GM23338 (cell line): ENCODE data around the gene PRKACA. TPM values are rescaled to one million over a fixed set of nuclear protein-coding genes. Genes with fewer than 3 reads are reported as not detected.

Experiments used
- ATAC-seq: fragments of 200-7000 bp; cut with Tn5 transposase; 3 replicates; pipeline ENCODE4 v1.9.1; 2020
- DNase-seq: peaks from one replicate; pipeline ENCODE4 v3.0.0-alpha.2; 2015; ENCODE audit warnings: low spot score
- H2AFZ ChIP-seq: fragments of 200-600 bp; sonication (generic); 2 replicates; pipeline ENCODE4 v1.8.0; 2016; ENCODE audit warnings: antibody characterized with exemption, mild to moderate bottlenecking, moderate library complexity
- H3F3A ChIP-seq: fragments of 200-600 bp; sonication (generic); replicated peaks from 2 replicates; pipeline ENCODE4 v1.8.0; 2017; ENCODE audit warnings: antibody characterized with exemption, mixed run types, low read depth
- H3K27ac ChIP-seq: fragments of 200-600 bp; sonication (generic); 2 replicates; pipeline ENCODE4 v1.6.1; 2016; ENCODE audit warnings: low read depth
- H3K27me3 ChIP-seq: fragments of 200-600 bp; sonication (generic); 2 replicates; pipeline ENCODE4 v1.8.0; 2016; ENCODE audit warnings: mild to moderate bottlenecking, mixed run types, moderate library complexity; ENCODE audit not compliant: insufficient read depth
- H3K36me3 ChIP-seq: fragments of 200-600 bp; sonication (generic); 2 replicates; pipeline ENCODE4 v1.8.0; 2016; ENCODE audit warnings: mild to moderate bottlenecking; ENCODE audit not compliant: insufficient read depth
- H3K4me1 ChIP-seq: fragments of 200-600 bp; sonication (generic); 2 replicates; pipeline ENCODE4 v1.8.0; 2016; ENCODE audit warnings: mild to moderate bottlenecking, moderate library complexity; ENCODE audit not compliant: insufficient read depth
- H3K4me2 ChIP-seq: fragments of 200-600 bp; sonication (generic); 2 replicates; pipeline ENCODE4 v1.7.1; 2017; ENCODE audit warnings: mixed run types
- H3K4me3 ChIP-seq: fragments of 200-600 bp; sonication (generic); 2 replicates; pipeline ENCODE4 v1.6.1; 2016; ENCODE audit warnings: mixed run types
- H3K79me2 ChIP-seq: fragments of 200-600 bp; sonication (generic); replicated peaks from 2 replicates; pipeline ENCODE4 v1.8.0; 2017; ENCODE audit warnings: mild to moderate bottlenecking; ENCODE audit not compliant: insufficient read depth
- H3K9me2 ChIP-seq: fragments of 200-600 bp; sonication (generic); 2 replicates; pipeline ENCODE4 v1.8.0; 2017; ENCODE audit not compliant: insufficient read depth
- H4K20me1 ChIP-seq: fragments of 200-600 bp; sonication (generic); replicated peaks from 2 replicates; pipeline ENCODE4 v1.8.0; 2017; ENCODE audit warnings: mild to moderate bottlenecking; ENCODE audit not compliant: insufficient read depth
- H3K27ac Mint-ChIP-seq: 2 replicates; pipeline ENCODE4 v1.8.0; 2020; ENCODE audit warnings: inconsistent platforms, mild to moderate bottlenecking, moderate library complexity, mixed read lengths
- H3K27me3 Mint-ChIP-seq: 3 replicates; pipeline ENCODE4 v1.8.0; 2022; ENCODE audit warnings: low read depth, mild to moderate bottlenecking, moderate library complexity, mixed read lengths, inconsistent platforms; ENCODE audit not compliant: insufficient read depth, poor library complexity
- H3K36me3 Mint-ChIP-seq: 3 replicates; pipeline ENCODE4 v1.8.0; 2021; ENCODE audit warnings: low read depth, mild to moderate bottlenecking, inconsistent platforms, moderate library complexity, mixed read lengths
- H3K4me1 Mint-ChIP-seq: 3 replicates; pipeline ENCODE4 v1.8.0; 2020; ENCODE audit warnings: mild to moderate bottlenecking, inconsistent platforms, mixed read lengths
- H3K4me3 Mint-ChIP-seq: 3 replicates; pipeline ENCODE4 v1.8.0; 2021; ENCODE audit warnings: moderate library complexity, mild to moderate bottlenecking, inconsistent platforms, mixed read lengths
- H3K9me3 Mint-ChIP-seq: 3 replicates; pipeline ENCODE4 v1.8.0; 2020; ENCODE audit warnings: moderate library complexity, mild to moderate bottlenecking, inconsistent platforms, mixed read lengths
- CREB1 ChIP-seq: fragments of 250-450 bp; sonication (Bioruptor Pico); IDR thresholded peaks from 2 replicates; pipeline ENCODE4 v1.5.0; 2020; ENCODE audit warnings: low read depth, mild to moderate bottlenecking, moderate library complexity
- CTCF ChIP-seq, 2 experiments: fragments of 200-600 bp in 1 of 2; sonication (generic) in 1 of 2; conservative IDR thresholded peaks; 2 replicates each; pipeline versions ENCODE4 v1.5.1 to v1.6.1; 2016 to 2017; ENCODE audit warnings: antibody characterized with exemption in 2 of 2, low read depth in 2 of 2, mild to moderate bottlenecking in 2 of 2, moderate library complexity in 1 of 2
- EZH2 ChIP-seq: fragments of 200-600 bp; sonication (generic); IDR thresholded peaks from one replicate; pipeline ENCODE4 v1.8.0; 2017; ENCODE audit warnings: antibody characterized with exemption, mild to moderate bottlenecking, low read depth; ENCODE audit not compliant: unreplicated experiment
- EZH2phosphoT487 ChIP-seq: fragments of 200-600 bp; sonication (generic); IDR thresholded peaks from one replicate; pipeline ENCODE4 v1.8.1; 2018; ENCODE audit warnings: antibody characterized with exemption; ENCODE audit not compliant: unreplicated experiment
- JUNB ChIP-seq: IDR thresholded peaks from one replicate; pipeline ENCODE4 v1.6.1; 2016; ENCODE audit warnings: antibody characterized with exemption; ENCODE audit not compliant: unreplicated experiment
- NANOG ChIP-seq: IDR thresholded peaks from 2 replicates; pipeline ENCODE4 v1.6.1; 2016; ENCODE audit warnings: antibody characterized with exemption, borderline replicate concordance
- POLR2AphosphoS5 ChIP-seq: IDR thresholded peaks from 2 replicates; pipeline ENCODE4 v1.6.1; 2016; ENCODE audit warnings: antibody characterized with exemption, low read depth
- STAT1 ChIP-seq: IDR thresholded peaks from one replicate; pipeline ENCODE4 v1.6.1; 2016; ENCODE audit warnings: antibody characterized with exemption; ENCODE audit not compliant: unreplicated experiment
- ZNF114 ChIP-seq: fragments of 250-450 bp; sonication (Bioruptor Pico); IDR thresholded peaks from 2 replicates; pipeline ENCODE4 v1.5.0; 2020; ENCODE audit warnings: mild to moderate bottlenecking, moderate library complexity
- ZNF331 ChIP-seq: fragments of 250-450 bp; sonication (Bioruptor Pico); IDR thresholded peaks from 2 replicates; pipeline ENCODE4 v1.5.0; 2020; ENCODE audit warnings: low read depth, mild to moderate bottlenecking, moderate library complexity
- ZNF462 ChIP-seq: fragments of 250-450 bp; sonication (Bioruptor Pico); IDR thresholded peaks from 2 replicates; pipeline ENCODE4 v1.5.0; 2020; ENCODE audit warnings: mild to moderate bottlenecking, moderate library complexity
- polyA plus RNA-seq: library from polyadenylated mRNA; unstranded; fragments of >200 nt; fragmentation: Nextera tagmentation; extraction: Ambion mirVana; gene quantifications from 2 replicates; pipeline ENCODE4 v1.2.1, GENCODE V29; 2016
- total RNA-seq: library from RNA; depleted of rRNA; stranded (reverse); fragments of >200 nt; shearing (Covaris generic); gene quantifications from 2 replicates; pipeline ENCODE4 v1.2.3, GENCODE V29; 2014

PRKACA gene
- total and polyA plus RNA-seq, 2 experiments from 2014 or later = 13.0 to 31.3 TPM

GRCh38 chr19:14059093-14059480 lies 58.5 kb downstream of the PRKACA start:
- peaks cover 25% of the 10 kb centered on the region for H3K27me3 ChIP-seq
- H3K36me3 ChIP-seq = no peaks in the 10 kb centered on the region
- peaks cover 8% of the 10 kb centered on the region; the same call in 1 of the 2 replicates for H3K4me1 ChIP-seq
- H4K20me1 ChIP-seq = no peaks in the 10 kb centered on the region; the same call in 1 of the 2 replicates
- TF ChIP-seq CTCF (conservative IDR thresholded peaks at IDR 0.05; ENCODE audit: low read depth in 2 of 2) (peak; percentile 75 to 86), ZNF331 (CRISPR knock-in tag) (no peak)
- H2AFZ ChIP-seq = no peak overlapping the region
- Mint-ChIP-seq H3K4me1 (peaks cover 14% of the 10 kb centered on the region), H3K36me3 (peaks cover 2% of the 10 kb centered on the region; the same call in 1 of the 3 replicates), H3K27me3 (peaks cover 32% of the 10 kb centered on the region), H3K27ac (no peak overlapping the region), H3K9me3 (no peaks in the 10 kb centered on the region), H3K4me3 (peak overlapping the region; percentile 84)
- H3K4me2 ChIP-seq = peak overlapping the region; percentile 73
- H3K27ac ChIP-seq = no peak overlapping the region
- peak; percentile 43 for ATAC-seq
- no peaks in the 10 kb centered on the region; the same call in 1 of the 2 replicates for H3F3A ChIP-seq
- no peaks in the 10 kb centered on the region for H3K79me2 ChIP-seq
- DNase-seq = peak; percentile 83
- H3K9me2 ChIP-seq = no peaks in the 10 kb centered on the region
- H3K4me3 ChIP-seq = peak overlapping the region; percentile 74; the same call in 1 of the 2 replicates

GRCh38 chr19:14058182-14059092 lies 59.1 kb downstream of the PRKACA start:
- Histone ChIP-seq H4K20me1 (no peaks in the 10 kb centered on the region; the same call in 1 of the 2 replicates), H3K27me3 (peaks cover 25% of the 10 kb centered on the region), H3K79me2 (no peaks in the 10 kb centered on the region), H3K4me2 (peak overlapping the region; percentile 82), H3K4me1 (peaks cover 8% of the 10 kb centered on the region; the same call in 1 of the 2 replicates), H3K36me3 (no peaks in the 10 kb centered on the region), H3K4me3 (peak overlapping the region; percentile 74), H3F3A (no peaks in the 10 kb centered on the region; the same call in 1 of the 2 replicates), H2AFZ (peak overlapping the region; percentile 95), H3K9me2 (no peaks in the 10 kb centered on the region), H3K27ac (no peak overlapping the region)
- ATAC-seq = no peak
- Mint-ChIP-seq H3K27me3 (peaks cover 32% of the 10 kb centered on the region), H3K36me3 (peaks cover 6% of the 10 kb centered on the region; the same call in 1 of the 3 replicates), H3K27ac (no peak overlapping the region), H3K9me3 (no peaks in the 10 kb centered on the region), H3K4me1 (peaks cover 14% of the 10 kb centered on the region), H3K4me3 (peak overlapping the region; percentile 84)
- DNase-seq = no peak
- TF ChIP-seq CREB1 (CRISPR knock-in tag) = no peak
- TF ChIP-seq ZNF331 (CRISPR knock-in tag) = no peak
- no peak for TF ChIP-seq STAT1
- TF ChIP-seq NANOG = no peak
- TF ChIP-seq ZNF114 (CRISPR knock-in tag) = no peak
- TF ChIP-seq EZH2phosphoT487 = no peak
- no peak for TF ChIP-seq JUNB
- no peak for TF ChIP-seq ZNF462 (CRISPR knock-in tag)
- TF ChIP-seq EZH2 = no peak
- no peak for TF ChIP-seq POLR2AphosphoS5
